ENCODE data around the gene PRDM16.

DNA sequence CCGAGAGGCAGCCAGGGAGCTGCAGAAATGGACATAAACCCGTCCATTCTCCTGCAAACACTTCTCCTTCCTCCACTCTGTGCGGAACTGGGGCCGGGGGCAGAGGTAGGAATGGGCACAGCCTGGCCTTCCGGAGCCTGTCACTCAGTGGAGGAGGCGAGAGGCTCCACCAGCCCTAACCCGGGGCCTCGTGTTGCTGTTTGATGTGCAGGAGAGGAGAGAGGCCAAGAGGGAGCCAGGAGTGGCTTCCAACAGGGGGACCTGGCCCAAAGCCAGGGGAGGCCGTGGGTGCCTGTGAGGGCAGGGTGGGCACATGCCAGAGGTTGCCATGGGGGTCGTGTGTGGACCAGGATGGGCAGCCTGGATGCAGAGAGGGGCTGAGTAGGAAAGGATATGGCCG lies 227.3 kb downstream of the PRDM16 start:
- TF ChIP-seq ARNTL (CRISPR knock-in tag; IDR thresholded peaks at IDR 0.05; ENCODE audit: borderline replicate concordance, low read depth) (no peak), GLIS3 (CRISPR knock-in tag; IDR thresholded peaks at IDR 0.05) (no peak), ISL1 (CRISPR knock-in tag; IDR thresholded peaks at IDR 0.05) (no peak), PPARA (CRISPR knock-in tag; IDR thresholded peaks at IDR 0.05; ENCODE audit: borderline replicate concordance) (no peak), ZC3H10 (CRISPR knock-in tag; IDR thresholded peaks at IDR 0.05) (no peak)
